OCI-M2 (cell line): Measurements from ENCODE around the gene PKN3.

ENCODE experiments used
- DNase-seq: peaks from one replicate; lab custom pipeline; 2025; ENCODE audit not compliant: unreplicated experiment; lab: John Stamatoyannopoulos, UW

Gene PKN3

DNA sequence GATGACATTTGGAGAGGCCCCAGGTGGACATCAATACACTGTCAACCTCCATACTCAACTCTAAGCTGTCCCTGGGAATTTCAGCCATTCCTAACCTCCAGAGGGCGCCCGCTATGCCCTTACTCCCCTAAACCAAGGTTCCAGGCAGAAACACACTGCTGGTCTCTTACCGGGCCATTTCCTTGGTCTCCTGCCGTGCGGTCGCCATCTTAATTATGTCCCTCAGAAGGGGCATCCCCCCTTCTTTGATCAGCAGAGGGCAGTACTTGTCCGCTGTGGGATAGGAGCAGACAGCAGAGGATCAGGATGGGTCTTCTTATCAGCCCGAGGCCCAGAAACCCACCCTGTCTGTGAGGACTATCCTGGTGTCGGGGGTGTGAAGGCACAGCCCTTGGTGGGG, 31.0 kb downstream of the PKN3 start:
- peak; percentile 54 for DNase-seq

DNA sequence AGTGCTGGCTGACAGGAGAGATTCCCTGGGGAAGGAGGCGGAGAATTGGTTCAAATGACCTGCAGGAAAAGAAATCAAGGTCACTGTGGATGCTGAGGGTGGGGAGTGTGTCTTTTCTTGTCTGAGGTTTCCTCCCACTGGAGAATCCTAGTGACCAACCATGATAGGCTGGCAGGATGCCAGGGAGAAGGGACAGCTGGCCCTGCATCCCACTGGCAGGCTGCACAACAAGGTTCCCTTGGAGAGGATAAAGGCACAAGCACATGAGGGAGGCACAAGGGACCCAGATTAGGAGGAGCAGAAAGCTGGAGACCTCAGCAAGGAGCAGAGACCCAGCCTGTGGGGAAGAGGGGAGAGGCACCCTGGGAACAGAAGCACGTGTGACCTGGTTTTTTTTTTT, 33.1 kb downstream of the PKN3 start:
- DNase-seq, result no peak

DNA sequence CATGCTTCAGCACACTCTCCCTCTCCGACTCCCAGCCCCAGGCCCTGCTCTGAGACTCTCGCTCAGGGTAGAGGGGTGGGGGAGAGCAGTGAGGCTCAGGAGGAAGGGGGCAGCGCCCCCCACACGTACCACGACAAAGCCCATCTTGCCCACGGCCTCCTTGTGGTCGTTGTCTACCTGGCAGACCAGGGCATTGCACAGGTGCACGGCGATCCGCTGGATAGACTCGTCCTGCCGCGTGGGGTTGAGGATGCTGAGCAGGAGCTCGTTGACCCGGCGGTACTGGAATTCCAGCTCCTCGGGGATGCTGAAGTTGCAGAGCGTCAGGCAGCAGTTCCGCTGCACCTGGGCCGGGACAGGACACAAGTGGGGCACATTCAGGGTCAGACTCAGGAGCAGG, 40.1 kb downstream of the PKN3 start:
- DNase-seq, result no peak

DNA sequence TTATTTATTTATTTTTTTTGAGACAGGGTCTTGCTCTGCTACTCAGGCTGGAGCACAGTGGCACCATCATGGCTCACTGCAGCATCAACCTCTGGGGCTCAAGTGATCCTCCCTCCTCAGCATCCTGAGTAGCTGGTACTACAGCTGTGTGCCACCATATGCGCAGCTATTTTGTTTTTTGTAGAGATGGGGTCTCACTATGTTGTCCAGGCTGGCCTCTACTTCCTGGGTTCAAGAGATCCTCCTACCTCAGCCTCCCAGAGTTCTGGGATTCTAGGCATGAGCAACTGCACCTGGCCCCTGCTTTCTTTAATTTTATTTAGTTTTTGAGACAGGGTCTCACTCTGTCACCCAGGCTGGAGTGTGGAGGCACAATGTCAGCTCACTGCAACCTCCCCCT, 41.1 kb downstream of the PKN3 start:
- DNase-seq, result no peak

DNA sequence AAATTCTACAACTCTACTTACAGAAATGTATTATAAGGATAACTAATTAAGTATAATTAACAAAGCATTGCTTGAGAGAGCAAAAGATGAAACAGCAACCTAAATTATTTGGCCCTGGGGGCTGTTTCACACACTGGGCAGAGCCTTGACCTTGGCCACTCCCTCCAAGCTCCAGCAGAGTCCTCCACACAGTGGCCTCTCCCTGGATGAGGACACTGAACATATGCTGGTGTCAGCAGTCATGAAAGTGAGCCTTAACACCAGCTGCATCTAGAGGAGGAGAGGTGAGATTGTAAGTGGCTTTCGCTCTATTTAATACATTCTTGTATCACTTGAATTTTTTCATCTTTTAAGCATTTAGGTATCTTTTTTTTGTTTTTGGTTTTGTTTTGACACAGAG, 44.9 kb downstream of the PKN3 start:
- DNase-seq, result no peak

DNA sequence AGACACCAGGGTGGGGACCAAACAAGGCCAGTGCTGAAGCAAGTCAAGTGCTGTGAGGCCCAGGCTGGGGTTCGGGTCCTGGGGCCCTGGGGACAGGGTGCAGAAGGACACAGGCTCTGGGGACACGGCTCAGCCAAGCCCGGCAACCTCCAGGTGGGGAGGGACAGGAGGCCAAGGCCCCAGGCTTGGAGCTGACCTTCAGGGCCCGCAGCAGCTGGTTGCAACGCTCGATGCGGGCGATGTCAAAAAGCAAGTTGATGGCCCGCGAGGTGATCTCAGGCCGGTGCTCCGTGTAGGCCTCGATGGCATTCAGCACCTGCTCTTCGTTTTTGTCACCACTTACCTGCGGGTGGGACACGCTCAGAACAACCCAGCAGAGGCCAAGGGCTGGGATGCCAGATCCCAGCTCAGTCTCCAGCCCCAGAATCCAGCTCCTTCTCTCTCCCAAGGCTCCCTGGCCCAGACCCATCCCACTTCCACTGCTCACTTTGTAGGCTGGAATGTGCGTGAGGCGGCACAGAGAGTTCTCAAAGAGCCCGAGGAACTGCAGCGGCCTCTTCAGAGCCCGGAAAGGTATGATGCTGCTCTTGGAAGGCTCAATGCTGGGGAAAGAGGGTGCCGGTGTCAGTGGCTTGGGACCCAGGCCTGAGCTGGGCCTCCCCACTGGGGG, 48.8 kb downstream of the PKN3 start:
- no peak for DNase-seq

DNA sequence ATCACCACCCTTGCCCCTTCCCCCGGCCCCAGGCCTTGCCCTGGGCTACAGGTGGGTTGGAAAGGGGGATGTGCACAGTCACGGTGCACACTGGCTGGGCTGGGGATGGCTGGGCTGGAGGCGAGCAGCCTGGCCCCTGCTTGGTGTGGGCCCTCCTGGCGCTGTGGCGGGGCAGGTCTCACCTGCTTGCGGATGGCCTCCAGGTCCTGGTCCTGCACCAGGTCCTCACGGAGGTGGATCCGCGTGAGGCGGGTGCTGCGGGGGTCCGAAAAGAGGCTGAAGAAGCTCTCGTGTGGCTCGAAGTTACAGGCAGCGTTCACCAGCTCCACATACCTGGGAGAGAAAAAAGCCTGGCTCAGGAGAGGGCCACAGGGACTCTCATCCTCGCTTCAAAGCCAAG, 51.3 kb downstream of the PKN3 start:
- no peak for DNase-seq

DNA sequence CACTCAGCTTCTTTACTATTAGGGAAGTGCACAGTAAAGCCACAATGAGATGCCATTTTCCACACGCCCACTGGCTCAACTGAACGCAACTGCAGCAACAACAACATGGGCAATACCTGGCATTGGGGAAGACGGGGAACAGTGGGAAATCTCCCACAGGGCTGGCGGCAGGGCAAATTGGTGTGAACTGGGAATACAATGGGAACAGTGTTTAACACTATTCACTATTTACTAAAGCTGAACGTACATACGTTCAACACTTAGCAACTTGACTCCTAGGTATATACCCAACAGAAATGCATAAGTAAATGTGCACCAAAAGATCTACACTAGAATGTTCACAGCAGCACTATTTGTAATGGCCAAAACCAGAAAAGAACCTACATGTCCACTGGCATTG, 55.3 kb downstream of the PKN3 start:
- no peak for DNase-seq

DNA sequence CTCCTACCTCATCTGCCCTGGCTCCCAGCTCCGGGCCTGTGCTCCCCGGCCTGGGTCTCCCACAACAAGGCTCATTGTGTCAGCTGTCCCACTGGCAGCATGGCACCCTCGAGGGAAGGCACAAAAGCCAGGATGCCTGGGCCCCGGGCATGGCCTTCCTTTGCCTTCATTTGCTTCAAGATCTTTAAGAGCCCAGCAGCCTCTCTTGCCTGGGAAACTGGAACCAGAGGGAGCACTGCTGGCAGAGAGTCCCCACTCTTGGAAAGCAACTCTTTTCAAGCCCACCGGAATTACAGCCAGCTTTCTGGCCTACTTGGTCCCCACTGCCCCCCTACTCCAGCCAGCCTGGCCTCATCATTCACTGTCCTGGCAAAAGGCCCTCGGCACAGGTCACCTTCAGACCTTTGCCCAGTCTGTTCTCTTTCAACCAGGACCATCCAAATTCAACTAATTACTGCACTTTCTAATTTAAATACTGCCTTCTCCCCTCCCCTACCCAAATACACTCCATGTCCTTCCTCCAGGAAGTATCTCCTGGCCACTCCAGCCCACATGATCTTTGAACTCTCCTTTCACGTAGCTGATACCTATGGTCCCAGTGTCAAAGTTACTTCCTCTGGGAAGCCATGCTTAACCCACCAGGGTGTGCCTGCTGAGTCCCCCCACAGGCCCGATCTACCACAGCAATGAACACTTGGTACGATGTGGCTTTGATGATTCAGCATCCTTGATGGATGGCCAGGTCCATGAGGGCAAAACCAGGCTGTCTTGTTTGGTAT, 60.6 kb downstream of the PKN3 start:
- DNase-seq, result no peak

DNA sequence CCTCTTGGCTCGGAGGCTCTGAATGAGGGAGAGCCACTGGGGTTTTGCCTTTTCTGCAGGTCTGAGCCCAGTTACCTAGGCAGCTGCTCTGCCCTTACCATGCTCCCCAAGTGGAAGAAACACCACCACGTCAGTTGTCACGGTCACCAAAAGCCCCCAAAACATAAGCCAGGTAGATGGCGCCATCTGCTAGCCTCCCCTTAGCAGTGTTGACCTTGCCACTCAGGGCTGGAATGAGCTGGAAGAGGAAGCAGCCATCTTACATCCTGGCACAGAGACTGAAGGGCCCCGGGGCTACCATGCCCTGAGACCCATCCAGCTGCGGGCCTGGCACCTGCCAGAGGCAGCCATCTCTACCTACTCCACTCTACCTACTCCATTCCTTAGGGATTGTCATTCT, 62.1 kb downstream of the PKN3 start:
- no peak for DNase-seq

DNA sequence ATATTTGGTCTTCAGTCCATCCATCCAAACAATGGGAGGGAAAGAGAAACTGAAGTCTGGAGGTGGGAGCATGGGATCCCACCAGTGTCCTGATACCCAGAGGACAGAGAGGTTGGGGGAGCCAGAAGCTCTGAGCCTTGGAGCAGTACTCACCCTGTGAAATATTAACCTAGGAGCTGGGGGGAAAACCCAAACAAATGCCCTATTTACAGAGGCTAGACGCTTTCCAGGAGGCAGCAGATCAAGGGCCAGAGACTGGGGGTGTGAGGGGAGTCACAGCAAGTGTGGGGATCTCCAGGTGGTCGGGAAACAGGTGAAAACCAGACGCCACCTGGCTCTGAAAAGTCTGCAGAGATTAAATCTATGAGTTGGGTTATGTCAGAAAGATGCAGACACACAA, 63.2 kb downstream of the PKN3 start:
- no peak for DNase-seq

DNA sequence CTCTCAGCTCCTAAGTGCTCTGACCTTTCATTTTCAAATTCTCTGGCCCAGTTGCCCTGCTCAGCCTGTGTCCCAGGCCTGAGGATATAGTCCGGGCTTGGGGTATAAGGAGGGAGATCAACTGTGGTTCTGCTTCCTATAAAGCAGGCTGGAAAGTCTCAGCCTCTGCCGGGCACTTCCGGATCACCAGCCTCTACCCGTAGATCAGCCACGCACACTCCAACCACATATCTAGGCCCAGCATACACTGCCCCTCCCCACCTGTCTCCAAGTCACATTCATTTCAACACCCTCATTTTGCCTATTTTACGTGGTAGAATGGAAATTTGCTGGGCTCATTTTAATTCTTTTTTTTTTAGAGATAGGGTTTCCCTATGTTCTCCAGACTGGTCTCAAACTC, 66.3 kb downstream of the PKN3 start:
- DNase-seq, result no peak
